ENCODE data around the gene ZNF692.

DNA sequence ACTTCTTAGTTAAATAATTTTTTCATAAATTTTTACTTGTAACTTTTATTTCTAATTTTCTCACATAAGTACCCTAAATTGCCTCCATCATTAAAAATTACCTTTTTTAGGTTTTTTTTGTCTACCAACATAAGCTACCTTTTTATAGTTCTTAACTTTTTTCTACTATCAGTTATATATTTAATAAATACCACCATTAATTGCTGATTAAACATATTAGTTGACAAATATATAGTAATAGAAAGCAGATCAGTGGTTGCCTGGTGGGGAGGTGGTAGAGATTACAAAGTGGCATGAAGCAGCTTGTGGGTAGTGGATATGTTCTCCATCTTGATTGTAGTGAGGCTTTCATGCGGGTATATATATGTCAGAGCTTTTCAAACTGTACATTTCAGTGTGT is 27.0 kb downstream of the ZNF692 start:
- TF ChIP-seq POLR2A (IDR thresholded peaks at IDR 0.05), result no peak
- TF ChIP-seq, protein P1, sequence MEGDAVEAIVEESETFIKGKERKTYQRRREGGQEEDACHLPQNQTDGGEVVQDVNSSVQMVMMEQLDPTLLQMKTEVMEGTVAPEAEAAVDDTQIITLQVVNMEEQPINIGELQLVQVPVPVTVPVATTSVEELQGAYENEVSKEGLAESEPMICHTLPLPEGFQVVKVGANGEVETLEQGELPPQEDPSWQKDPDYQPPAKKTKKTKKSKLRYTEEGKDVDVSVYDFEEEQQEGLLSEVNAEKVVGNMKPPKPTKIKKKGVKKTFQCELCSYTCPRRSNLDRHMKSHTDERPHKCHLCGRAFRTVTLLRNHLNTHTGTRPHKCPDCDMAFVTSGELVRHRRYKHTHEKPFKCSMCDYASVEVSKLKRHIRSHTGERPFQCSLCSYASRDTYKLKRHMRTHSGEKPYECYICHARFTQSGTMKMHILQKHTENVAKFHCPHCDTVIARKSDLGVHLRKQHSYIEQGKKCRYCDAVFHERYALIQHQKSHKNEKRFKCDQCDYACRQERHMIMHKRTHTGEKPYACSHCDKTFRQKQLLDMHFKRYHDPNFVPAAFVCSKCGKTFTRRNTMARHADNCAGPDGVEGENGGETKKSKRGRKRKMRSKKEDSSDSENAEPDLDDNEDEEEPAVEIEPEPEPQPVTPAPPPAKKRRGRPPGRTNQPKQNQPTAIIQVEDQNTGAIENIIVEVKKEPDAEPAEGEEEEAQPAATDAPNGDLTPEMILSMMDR (IDR thresholded peaks at IDR 0.05), result no peak
- TF ChIP-seq EP300 (IDR thresholded peaks at IDR 0.05), result no peak

All from ovary (tissue), 3 donors.